MCF 10A (cell line): Measurements from ENCODE around the gene LRMDA. TPM values are rescaled to one million over a fixed set of nuclear protein-coding genes. Genes with fewer than 3 reads are reported as not detected.

Experiments used
- BruUV-seq: library from RNA; stranded (reverse); fragments of 400-500 nt; replicated peaks from 2 replicates; lab custom pipeline; 2021; lab: Mats Ljungman, UMichigan
- CTCF ChIA-PET: fragments of 300-600 bp; sonication (Branson Sonifier 250); formaldehyde crosslinking; extraction: SDS; loops from one replicate; lab custom pipeline; 2021; ENCODE audit warnings: antibody characterized with exemption, inconsistent platforms; lab: Yijun Ruan, JAX
- POLR2A ChIA-PET: fragments of 300-600, 350-650 bp; sonication (Branson Sonifier 250); formaldehyde crosslinking; extraction: SDS; loops from one replicate; lab custom pipeline; 2020; ENCODE audit warnings: antibody characterized with exemption, inconsistent platforms; lab: Yijun Ruan, JAX
- DNase-seq: peaks from one replicate; pipeline ENCODE4 v3.0.0-alpha.2; 2018; ENCODE audit not compliant: unreplicated experiment
- H3K27ac Mint-ChIP-seq: one replicate; pipeline ENCODE4 v1.8.0; 2022; ENCODE audit warnings: mild to moderate bottlenecking, low read depth, mixed read lengths; ENCODE audit not compliant: unreplicated experiment
- H3K27me3 Mint-ChIP-seq: one replicate; pipeline ENCODE4 v1.8.0; 2022; ENCODE audit warnings: mixed read lengths; ENCODE audit not compliant: insufficient read depth, unreplicated experiment
- H3K36me3 Mint-ChIP-seq: one replicate; pipeline ENCODE4 v1.8.0; 2022; ENCODE audit warnings: mild to moderate bottlenecking, moderate library complexity, mixed read lengths; ENCODE audit not compliant: insufficient read depth, unreplicated experiment
- H3K4me1 Mint-ChIP-seq: one replicate; pipeline ENCODE4 v1.8.0; 2022; ENCODE audit warnings: mixed read lengths; ENCODE audit not compliant: insufficient read depth, unreplicated experiment
- H3K4me3 Mint-ChIP-seq: one replicate; pipeline ENCODE4 v1.8.0; 2022; ENCODE audit warnings: mild to moderate bottlenecking, moderate library complexity, mixed read lengths; ENCODE audit not compliant: unreplicated experiment
- H3K9me3 Mint-ChIP-seq: one replicate; pipeline ENCODE4 v1.8.0; 2022; ENCODE audit warnings: mixed read lengths; ENCODE audit not compliant: unreplicated experiment
- CTCF ChIP-seq: fragments of 200-600 bp; IDR thresholded peaks from one replicate; pipeline ENCODE4 v1.8.0; 2022; ENCODE audit warnings: antibody characterized with exemption, mild to moderate bottlenecking; ENCODE audit not compliant: unreplicated experiment
- intact Hi-C: fragments of 100-400 bp; cut with micrococcal nuclease; formaldehyde crosslinking; loops from 2 replicates; pipeline ENCODE4 v1.14.1; 2022
- total RNA-seq: library from RNA; stranded (reverse); gene quantifications from 2 replicates; pipeline ENCODE4 v1.2.3, GENCODE V29; 2022

Gene LRMDA
- total RNA-seq, 1 experiment from 2014 or later, result not detected

DNA sequence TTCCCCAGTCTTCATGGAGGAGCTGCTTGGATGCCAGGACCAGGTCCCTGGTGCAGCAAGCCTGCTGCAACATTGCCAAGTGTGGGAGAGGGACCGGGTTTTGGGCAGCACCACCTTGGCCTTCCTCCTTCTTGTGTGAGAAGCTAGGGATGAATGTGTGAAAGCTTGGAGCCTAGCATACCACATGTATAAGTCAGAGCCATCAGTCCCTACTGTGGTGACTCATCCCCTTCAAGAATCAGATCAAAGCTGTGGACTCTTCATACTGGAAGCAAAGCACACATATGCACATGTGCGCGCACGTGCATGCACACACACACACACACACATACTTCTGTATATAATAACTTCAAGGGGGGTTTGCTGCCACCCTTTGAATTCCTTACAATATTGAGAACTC is 527.8 kb downstream of the LRMDA start:
- BruUV-seq, result no TSS peak
- peak; percentile 40 for DNase-seq
- ChIA-PET POLR2A (interaction anchor here (0.5 kb wide), 1 partner anchor 576 kb away, joined by 3 read pairs; no protein-coding TSS in a partner anchor), CTCF (interaction anchor here (0.6 to 1.1 kb wide), 2 partner anchors 77 to 771 kb away, joined by 3 read pairs; no protein-coding TSS in a partner anchor)
- Mint-ChIP-seq H3K27me3 (no peaks in the 10 kb centered on the region), H3K9me3 (no peaks in the 10 kb centered on the region), H3K27ac (no peak overlapping the region), H3K36me3 (no peaks in the 10 kb centered on the region), H3K4me1 (no peaks in the 10 kb centered on the region), H3K4me3 (no peak overlapping the region)
- TF ChIP-seq CTCF, result no peak
- intact Hi-C loops, result no loop called here

GRCh38 chr10:75959912-75960311 is 528.5 kb downstream of the LRMDA start:
- BruUV-seq, result no TSS peak
- no peak for TF ChIP-seq CTCF
- H3K9me3 Mint-ChIP-seq, result no peaks in the 10 kb centered on the region
- H3K27me3 Mint-ChIP-seq, result no peaks in the 10 kb centered on the region
- no peak for DNase-seq
- H3K36me3 Mint-ChIP-seq, result no peaks in the 10 kb centered on the region
- H3K4me1 Mint-ChIP-seq, result no peaks in the 10 kb centered on the region
- H3K27ac Mint-ChIP-seq, result no peak overlapping the region
- intact Hi-C loops, result no loop called here
- CTCF ChIA-PET, result interaction anchor here (0.6 to 1.1 kb wide), 3 partner anchors 15 to 772 kb away, joined by 3 read pairs; no protein-coding TSS in a partner anchor
- H3K4me3 Mint-ChIP-seq, result no peak overlapping the region
- POLR2A ChIA-PET, result interaction anchor here (0.7 kb wide), 2 partner anchors 12 to 17 kb away, joined by 3 to 4 read pairs; no protein-coding TSS in a partner anchor

- no TSS peak for BruUV-seq
- intact Hi-C loops, result no loop called here
- TF ChIP-seq CTCF, result no peak
- H3K9me3 Mint-ChIP-seq, result no peaks in the 10 kb centered on the region
- no peak for DNase-seq
- H3K4me3 Mint-ChIP-seq, result no peak overlapping the region
- H3K27me3 Mint-ChIP-seq, result no peaks in the 10 kb centered on the region
- no peaks in the 10 kb centered on the region for H3K4me1 Mint-ChIP-seq
- no peak overlapping the region for H3K27ac Mint-ChIP-seq
- ChIA-PET POLR2A (no interaction called here), CTCF (no interaction called here)
- H3K36me3 Mint-ChIP-seq, result no peaks in the 10 kb centered on the region
Measured at GRCh38 chr10:75962395-75963061, 531.1 kb downstream of the LRMDA start.

DNA sequence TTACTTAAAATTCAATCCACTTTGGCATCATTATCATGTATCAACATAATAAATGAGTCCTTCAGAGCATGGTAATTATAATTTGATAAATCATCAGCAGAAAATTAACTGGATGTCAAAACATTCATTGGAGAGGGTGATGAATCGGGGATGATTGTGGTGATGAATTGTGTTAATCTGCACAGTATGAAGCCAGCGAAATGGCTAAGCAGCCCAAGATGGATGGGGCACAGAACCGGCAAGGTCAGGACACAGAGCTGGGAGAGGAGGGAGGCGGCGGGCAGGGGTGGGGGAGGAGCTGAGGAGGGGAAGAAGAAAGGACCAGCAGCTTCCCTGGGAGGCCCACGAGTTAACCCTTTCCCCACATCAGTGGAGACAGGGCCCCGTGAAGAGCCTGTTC is 536.1 kb downstream of the LRMDA start:
- intact Hi-C loops, result no loop called here
- DNase-seq, result no peak
- no peaks in the 10 kb centered on the region for H3K36me3 Mint-ChIP-seq
- no peaks in the 10 kb centered on the region for H3K4me1 Mint-ChIP-seq
- no TSS peak for BruUV-seq
- no peaks in the 10 kb centered on the region for H3K9me3 Mint-ChIP-seq
- POLR2A ChIA-PET, result interaction anchor here (0.6 to 0.7 kb wide), 2 partner anchors 69 to 460 kb away, joined by 3 read pairs; no protein-coding TSS in a partner anchor
- TF ChIP-seq CTCF, result no peak
- H3K27ac Mint-ChIP-seq, result no peak overlapping the region
- H3K27me3 Mint-ChIP-seq, result no peaks in the 10 kb centered on the region
- CTCF ChIA-PET, result no interaction called here
- H3K4me3 Mint-ChIP-seq, result no peak overlapping the region
